ENCODE data around the gene HCN4.

HCN4 gene

DNA sequence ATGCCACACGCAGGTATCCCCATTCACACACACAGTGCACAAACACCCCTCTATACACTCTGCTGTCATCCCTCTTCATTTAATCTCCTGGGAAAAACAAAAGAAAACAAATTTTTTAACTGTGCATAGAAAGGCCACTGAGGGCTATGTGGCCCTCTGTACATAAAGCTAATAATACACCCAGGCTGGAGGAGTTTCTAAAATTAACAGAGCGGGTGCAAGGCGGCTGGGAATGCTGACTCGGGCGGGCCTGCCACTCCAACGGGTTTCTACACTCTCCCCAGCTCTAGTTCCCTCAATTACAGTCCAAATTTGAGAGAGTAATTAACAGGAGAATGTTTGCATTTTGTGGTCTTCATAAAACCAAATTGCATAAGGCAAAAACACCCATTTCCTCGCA is 23.1 kb downstream of the HCN4 start:
- H3K4me3 ChIP-seq (ENCODE audit: low read depth, low read length): no peak overlapping the region
- H3K27me3 ChIP-seq (ENCODE audit: control insufficient read depth, insufficient read depth, low read length): no peaks in the 10 kb centered on the region
- peaks cover 19% of the 10 kb centered on the region for H3K36me3 ChIP-seq (ENCODE audit: control insufficient read depth, insufficient read depth, low read length)
- H3K9ac ChIP-seq (ENCODE audit: low read depth, low read length): no peak overlapping the region
- no peaks in the 10 kb centered on the region for H3K9me3 ChIP-seq (ENCODE audit: control insufficient read depth, insufficient read depth, low read length)
- H3K27ac ChIP-seq (ENCODE audit: low read depth, low read length): no peak overlapping the region
- peaks cover 6% of the 10 kb centered on the region; the same call in 1 of the 2 replicates for H3K4me1 ChIP-seq (ENCODE audit: control insufficient read depth, insufficient read depth, low read length)

GRCh38 chr15:73344056-73344455 is 24.7 kb downstream of the HCN4 start:
- no peak overlapping the region for H3K4me3 ChIP-seq (ENCODE audit: low read depth, low read length)
- no peak overlapping the region for H3K9ac ChIP-seq (ENCODE audit: low read depth, low read length)
- H3K9me3 ChIP-seq (ENCODE audit: control insufficient read depth, insufficient read depth, low read length): no peaks in the 10 kb centered on the region
- peaks cover 24% of the 10 kb centered on the region for H3K36me3 ChIP-seq (ENCODE audit: control insufficient read depth, insufficient read depth, low read length)
- H3K4me1 ChIP-seq (ENCODE audit: control insufficient read depth, insufficient read depth, low read length): peaks cover 6% of the 10 kb centered on the region; the same call in 1 of the 2 replicates
- no peaks in the 10 kb centered on the region for H3K27me3 ChIP-seq (ENCODE audit: control insufficient read depth, insufficient read depth, low read length)
- H3K27ac ChIP-seq (ENCODE audit: low read depth, low read length): no peak overlapping the region

GRCh38 chr15:73341886-73342600 is 26.7 kb downstream of the HCN4 start:
- no peaks in the 10 kb centered on the region for H3K9me3 ChIP-seq (ENCODE audit: control insufficient read depth, insufficient read depth, low read length)
- no peak overlapping the region for H3K4me3 ChIP-seq (ENCODE audit: low read depth, low read length)
- no peaks in the 10 kb centered on the region for H3K4me1 ChIP-seq (ENCODE audit: control insufficient read depth, insufficient read depth, low read length)
- H3K36me3 ChIP-seq (ENCODE audit: control insufficient read depth, insufficient read depth, low read length): peaks cover 33% of the 10 kb centered on the region
- H3K27me3 ChIP-seq (ENCODE audit: control insufficient read depth, insufficient read depth, low read length): no peaks in the 10 kb centered on the region
- no peak overlapping the region for H3K27ac ChIP-seq (ENCODE audit: low read depth, low read length)
- H3K9ac ChIP-seq (ENCODE audit: low read depth, low read length): no peak overlapping the region

- H3K27me3 ChIP-seq (ENCODE audit: control insufficient read depth, insufficient read depth, low read length): no peaks in the 10 kb centered on the region
- no peak overlapping the region for H3K27ac ChIP-seq (ENCODE audit: low read depth, low read length)
- H3K4me1 ChIP-seq (ENCODE audit: control insufficient read depth, insufficient read depth, low read length): no peaks in the 10 kb centered on the region
- H3K4me3 ChIP-seq (ENCODE audit: low read depth, low read length): no peak overlapping the region
- H3K36me3 ChIP-seq (ENCODE audit: control insufficient read depth, insufficient read depth, low read length): peaks cover 35% of the 10 kb centered on the region
- no peak overlapping the region for H3K9ac ChIP-seq (ENCODE audit: low read depth, low read length)
- H3K9me3 ChIP-seq (ENCODE audit: control insufficient read depth, insufficient read depth, low read length): no peaks in the 10 kb centered on the region
Measured at GRCh38 chr15:73340502-73341192, 28.1 kb downstream of the HCN4 start.

GRCh38 chr15:73338606-73339374 is 30.0 kb downstream of the HCN4 start:
- H3K36me3 ChIP-seq (ENCODE audit: control insufficient read depth, insufficient read depth, low read length): peaks cover 35% of the 10 kb centered on the region
- no peak overlapping the region for H3K4me3 ChIP-seq (ENCODE audit: low read depth, low read length)
- H3K27ac ChIP-seq (ENCODE audit: low read depth, low read length): no peak overlapping the region
- no peaks in the 10 kb centered on the region for H3K27me3 ChIP-seq (ENCODE audit: control insufficient read depth, insufficient read depth, low read length)
- H3K9me3 ChIP-seq (ENCODE audit: control insufficient read depth, insufficient read depth, low read length): no peaks in the 10 kb centered on the region
- no peaks in the 10 kb centered on the region for H3K4me1 ChIP-seq (ENCODE audit: control insufficient read depth, insufficient read depth, low read length)
- H3K9ac ChIP-seq (ENCODE audit: low read depth, low read length): no peak overlapping the region

- no peaks in the 10 kb centered on the region for H3K9me3 ChIP-seq (ENCODE audit: control insufficient read depth, insufficient read depth, low read length)
- H3K36me3 ChIP-seq (ENCODE audit: control insufficient read depth, insufficient read depth, low read length): peaks cover 30% of the 10 kb centered on the region
- H3K4me3 ChIP-seq (ENCODE audit: low read depth, low read length): no peak overlapping the region
- H3K4me1 ChIP-seq (ENCODE audit: control insufficient read depth, insufficient read depth, low read length): no peaks in the 10 kb centered on the region
- H3K27me3 ChIP-seq (ENCODE audit: control insufficient read depth, insufficient read depth, low read length): no peaks in the 10 kb centered on the region
- H3K9ac ChIP-seq (ENCODE audit: low read depth, low read length): no peak overlapping the region
- H3K27ac ChIP-seq (ENCODE audit: low read depth, low read length): no peak overlapping the region
Measured at GRCh38 chr15:73338058-73338457, 30.7 kb downstream of the HCN4 start.

GRCh38 chr15:73337187-73337586 is 31.6 kb downstream of the HCN4 start:
- Histone ChIP-seq H3K36me3 (ENCODE audit: control insufficient read depth, insufficient read depth, low read length) (peaks cover 23% of the 10 kb centered on the region), H3K4me1 (ENCODE audit: control insufficient read depth, insufficient read depth, low read length) (no peaks in the 10 kb centered on the region), H3K27me3 (ENCODE audit: control insufficient read depth, insufficient read depth, low read length) (no peaks in the 10 kb centered on the region), H3K9me3 (ENCODE audit: control insufficient read depth, insufficient read depth, low read length) (no peaks in the 10 kb centered on the region), H3K27ac (ENCODE audit: low read depth, low read length) (no peak overlapping the region), H3K9ac (ENCODE audit: low read depth, low read length) (no peak overlapping the region), H3K4me3 (ENCODE audit: low read depth, low read length) (no peak overlapping the region)

DNA sequence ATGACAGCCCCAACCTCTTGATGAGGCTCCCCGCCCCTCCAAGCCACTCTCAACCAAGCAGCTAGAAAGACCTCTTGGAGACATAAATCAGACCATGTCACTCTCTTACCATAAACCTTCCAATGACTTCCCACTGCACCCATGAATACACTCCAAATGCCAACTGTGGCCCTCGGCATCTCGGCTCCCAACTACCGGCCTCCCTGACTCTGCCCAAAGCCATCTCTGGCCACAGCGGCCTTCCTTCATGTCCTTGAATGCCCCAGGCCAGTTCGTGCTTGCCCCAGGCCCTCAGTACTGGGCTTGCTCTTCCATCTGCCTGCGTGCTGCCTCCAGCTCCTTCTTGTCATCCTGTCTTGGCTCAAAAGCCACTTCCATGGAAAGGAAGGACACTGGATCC is 32.0 kb downstream of the HCN4 start:
- no peak overlapping the region for H3K9ac ChIP-seq (ENCODE audit: low read depth, low read length)
- no peaks in the 10 kb centered on the region for H3K27me3 ChIP-seq (ENCODE audit: control insufficient read depth, insufficient read depth, low read length)
- no peak overlapping the region for H3K4me3 ChIP-seq (ENCODE audit: low read depth, low read length)
- no peaks in the 10 kb centered on the region for H3K4me1 ChIP-seq (ENCODE audit: control insufficient read depth, insufficient read depth, low read length)
- no peak overlapping the region for H3K27ac ChIP-seq (ENCODE audit: low read depth, low read length)
- H3K9me3 ChIP-seq (ENCODE audit: control insufficient read depth, insufficient read depth, low read length): no peaks in the 10 kb centered on the region
- H3K36me3 ChIP-seq (ENCODE audit: control insufficient read depth, insufficient read depth, low read length): peaks cover 23% of the 10 kb centered on the region

- H3K36me3 ChIP-seq (ENCODE audit: control insufficient read depth, insufficient read depth, low read length): peaks cover 21% of the 10 kb centered on the region
- H3K9me3 ChIP-seq (ENCODE audit: control insufficient read depth, insufficient read depth, low read length): no peaks in the 10 kb centered on the region
- no peaks in the 10 kb centered on the region for H3K27me3 ChIP-seq (ENCODE audit: control insufficient read depth, insufficient read depth, low read length)
Measured at GRCh38 chr15:73335471-73335870, 33.3 kb downstream of the HCN4 start.

GRCh38 chr15:73335026-73335425 is 33.7 kb downstream of the HCN4 start:
- Histone ChIP-seq H3K27me3 (ENCODE audit: control insufficient read depth, insufficient read depth, low read length) (no peaks in the 10 kb centered on the region), H3K4me3 (ENCODE audit: low read depth, low read length) (no peak overlapping the region), H3K27ac (ENCODE audit: low read depth, low read length) (no peak overlapping the region), H3K4me1 (ENCODE audit: control insufficient read depth, insufficient read depth, low read length) (no peaks in the 10 kb centered on the region), H3K9me3 (ENCODE audit: control insufficient read depth, insufficient read depth, low read length) (no peaks in the 10 kb centered on the region), H3K36me3 (ENCODE audit: control insufficient read depth, insufficient read depth, low read length) (peaks cover 19% of the 10 kb centered on the region), H3K9ac (ENCODE audit: low read depth, low read length) (no peak overlapping the region)

More at GRCh38 chr15:73335471-73335870, 33.3 kb downstream of the HCN4 start:
- Histone ChIP-seq H3K4me1 (ENCODE audit: control insufficient read depth, insufficient read depth, low read length) (no peaks in the 10 kb centered on the region), H3K27ac (ENCODE audit: low read depth, low read length) (no peak overlapping the region), H3K9ac (ENCODE audit: low read depth, low read length) (no peak overlapping the region), H3K4me3 (ENCODE audit: low read depth, low read length) (no peak overlapping the region)

- H3K9ac ChIP-seq (ENCODE audit: low read depth, low read length): no peak overlapping the region
- H3K9me3 ChIP-seq (ENCODE audit: control insufficient read depth, insufficient read depth, low read length): no peaks in the 10 kb centered on the region
- H3K27ac ChIP-seq (ENCODE audit: low read depth, low read length): no peak overlapping the region
- H3K4me1 ChIP-seq (ENCODE audit: control insufficient read depth, insufficient read depth, low read length): no peaks in the 10 kb centered on the region
- H3K4me3 ChIP-seq (ENCODE audit: low read depth, low read length): no peak overlapping the region
- peaks cover 16% of the 10 kb centered on the region for H3K36me3 ChIP-seq (ENCODE audit: control insufficient read depth, insufficient read depth, low read length)
- H3K27me3 ChIP-seq (ENCODE audit: control insufficient read depth, insufficient read depth, low read length): no peaks in the 10 kb centered on the region
Measured at GRCh38 chr15:73334086-73334485, 34.7 kb downstream of the HCN4 start.

Data from HUES48 (cell line).